Measurements from ENCODE around the gene CISTR. TPM values are rescaled to one million over a fixed set of nuclear protein-coding genes. Genes with fewer than 3 reads are reported as not detected.
A peak's percentile ranks its signal among the peaks of the same experiment; 100 is the strongest.

Gene CISTR
- total and polyA plus RNA-seq, 2 experiments from 2014 or later: not detected

- H3K36me3 Mint-ChIP-seq (ENCODE audit: low read depth): no peaks in the 10 kb centered on the region
- peak; percentile 96 for DNase-seq (ENCODE audit: low spot score)
- H3F3A ChIP-seq (replicated peaks; ENCODE audit: low read depth): 0 out of 2 replicates have a peak, but pooled peaks cover 12% of the 10 kb centered on the region
- no peak overlapping the region for H3K27ac ChIP-seq (ENCODE audit: low read depth)
- peaks cover 46% of the 10 kb centered on the region for H3K4me1 ChIP-seq (ENCODE audit: insufficient read depth)
- peaks cover 88% of the 10 kb centered on the region for H3K27me3 ChIP-seq (ENCODE audit: insufficient read depth)
- TF ChIP-seq CTCF (conservative IDR thresholded peaks at IDR 0.05; ENCODE audit: low read depth in 2 of 2) (peak; percentile 82 to 86), JUNB (IDR thresholded peaks at IDR 0.05; ENCODE audit: unreplicated experiment) (no peak), POLR2AphosphoS5 (IDR thresholded peaks at IDR 0.05; ENCODE audit: low read depth) (no peak)
- H3K27me3 Mint-ChIP-seq (ENCODE audit: insufficient read depth, low read depth, poor library complexity): peaks cover 20% of the 10 kb centered on the region
- H3K4me3 ChIP-seq: peak overlapping the region; percentile 47
- H3K4me2 ChIP-seq: peak overlapping the region; percentile 77
- no peaks in the 10 kb centered on the region for H3K36me3 ChIP-seq (ENCODE audit: insufficient read depth)
- H3K27ac Mint-ChIP-seq: no peak overlapping the region
- no peaks in the 10 kb centered on the region for H4K20me1 ChIP-seq (replicated peaks; ENCODE audit: insufficient read depth)
- H3K9me2 ChIP-seq (ENCODE audit: insufficient read depth): no peaks in the 10 kb centered on the region
- peak; percentile 79 for ATAC-seq
- H3K4me1 Mint-ChIP-seq: peaks cover 21% of the 10 kb centered on the region
- no peaks in the 10 kb centered on the region; the same call in 2 of the 3 replicates for H3K9me3 Mint-ChIP-seq
- no peaks in the 10 kb centered on the region for H3K79me2 ChIP-seq (replicated peaks; ENCODE audit: insufficient read depth)
- H2AFZ ChIP-seq: no peak overlapping the region
- peak overlapping the region; percentile 70; the same call in 2 of the 3 replicates for H3K4me3 Mint-ChIP-seq
Measured at GRCh38 chr12:53757101-53757770, 5.5 kb upstream of the CISTR start.

- no peaks in the 10 kb centered on the region for H4K20me1 ChIP-seq (replicated peaks; ENCODE audit: insufficient read depth)
- H3K4me1 ChIP-seq (ENCODE audit: insufficient read depth): peaks cover 48% of the 10 kb centered on the region
- peak; percentile 44 for DNase-seq (ENCODE audit: low spot score)
- no peaks in the 10 kb centered on the region for H3K36me3 Mint-ChIP-seq (ENCODE audit: low read depth)
- no peaks in the 10 kb centered on the region for H3K36me3 ChIP-seq (ENCODE audit: insufficient read depth)
- peak overlapping the region; percentile 77 for H3K4me2 ChIP-seq
- ATAC-seq: peak; percentile 4
- peaks cover 21% of the 10 kb centered on the region for H3K4me1 Mint-ChIP-seq
- H3K9me3 Mint-ChIP-seq: no peaks in the 10 kb centered on the region; the same call in 2 of the 3 replicates
- H3K4me3 ChIP-seq: peak overlapping the region; percentile 47
- peak overlapping the region; percentile 67; the same call in 1 of the 2 replicates for H2AFZ ChIP-seq
- no peak overlapping the region for H3K27ac Mint-ChIP-seq
- H3K27me3 ChIP-seq (ENCODE audit: insufficient read depth): peaks cover 89% of the 10 kb centered on the region
- no peaks in the 10 kb centered on the region for H3K79me2 ChIP-seq (replicated peaks; ENCODE audit: insufficient read depth)
- H3K9me2 ChIP-seq (ENCODE audit: insufficient read depth): no peaks in the 10 kb centered on the region
- H3F3A ChIP-seq (replicated peaks; ENCODE audit: low read depth): 0 out of 2 replicates have a peak, but pooled peaks cover 15% of the 10 kb centered on the region
- H3K4me3 Mint-ChIP-seq: peak overlapping the region; percentile 70; the same call in 2 of the 3 replicates
- H3K27ac ChIP-seq (ENCODE audit: low read depth): peak overlapping the region; percentile 57; the same call in 1 of the 2 replicates
- H3K27me3 Mint-ChIP-seq (ENCODE audit: insufficient read depth, low read depth, poor library complexity): peaks cover 20% of the 10 kb centered on the region
- TF ChIP-seq CREB1 (CRISPR knock-in tag; IDR thresholded peaks at IDR 0.05; ENCODE audit: low read depth): no peak
- TF ChIP-seq ZNF114 (CRISPR knock-in tag; IDR thresholded peaks at IDR 0.05): no peak
- no peak for TF ChIP-seq EZH2phosphoT487 (IDR thresholded peaks at IDR 0.05; ENCODE audit: unreplicated experiment)
- TF ChIP-seq ETS1 (IDR thresholded peaks at IDR 0.05): no peak
- TF ChIP-seq POLR2AphosphoS5 (IDR thresholded peaks at IDR 0.05; ENCODE audit: low read depth): no peak
- no peak for TF ChIP-seq CTCF (conservative IDR thresholded peaks at IDR 0.05; ENCODE audit: low read depth in 2 of 2)
- TF ChIP-seq NANOG (IDR thresholded peaks at IDR 0.05; ENCODE audit: borderline replicate concordance): no peak
- no peak for TF ChIP-seq JUNB (IDR thresholded peaks at IDR 0.05; ENCODE audit: unreplicated experiment)
- no peak for TF ChIP-seq REST (IDR thresholded peaks at IDR 0.05; ENCODE audit: unreplicated experiment)
- TF ChIP-seq ZNF331 (CRISPR knock-in tag; IDR thresholded peaks at IDR 0.05; ENCODE audit: low read depth): no peak
- TF ChIP-seq EZH2 (IDR thresholded peaks at IDR 0.05; ENCODE audit: low read depth, unreplicated experiment): no peak
Measured at GRCh38 chr12:53756300-53757100, 4.7 kb upstream of the CISTR start.

All from GM23338 (cell line).